Ascending aorta (tissue), 2 donors: ENCODE data around the gene KRTAP10-8. TPM values are rescaled to one million over a fixed set of nuclear protein-coding genes. Genes with fewer than 3 reads are reported as not detected.

Experiments used
- DNase-seq, 2 donors: peaks; one replicate each; pipeline ENCODE4 v3.0.0-alpha.2; 2019; ENCODE audit warnings: low spot score in 2 of 2
- H3K27ac ChIP-seq, 2 donors: fragments of 200-600 bp; sonication (generic); one replicate each; pipeline ENCODE4 v1.5.1; 2016 to 2017; ENCODE audit warnings: mild to moderate bottlenecking in 1 of 2
- H3K27me3 ChIP-seq: fragments of 200-600 bp; sonication (generic); one replicate; pipeline ENCODE4 v1.5.1; 2017
- H3K36me3 ChIP-seq, 2 donors: fragments of 200-600 bp; sonication (generic); one replicate each; pipeline ENCODE4 v1.5.1; 2016
- H3K4me1 ChIP-seq, 2 donors: fragments of 200-600 bp; sonication (generic); one replicate each; pipeline ENCODE4 v1.5.1; 2016 to 2017; ENCODE audit warnings: mild to moderate bottlenecking in 1 of 2
- H3K4me3 ChIP-seq, 2 donors: fragments of 200-600 bp; sonication (generic); one replicate each; pipeline ENCODE4 v1.5.1; 2016 to 2017; ENCODE audit warnings: mild to moderate bottlenecking in 1 of 2
- H3K9me3 ChIP-seq, 2 donors: fragments of 200-600 bp; sonication (generic); one replicate each; pipeline ENCODE4 v1.5.1; 2016
- intact Hi-C: fragments of 100-400 bp; cut with DNase I; formaldehyde crosslinking; loops from one replicate; pipeline ENCODE4 v1.15.1; 2023
- total RNA-seq: library from RNA; depleted of rRNA; stranded (reverse); fragments of >200 nt; gene quantifications from one replicate; pipeline ENCODE4 v1.1.0, GENCODE V29; 2016
- TF ChIP-seq, protein P1 (sequence below), 3 experiments: fragments of 200-600 bp in 2 of 3; fragments of 450-650 bp in 1 of 3; sonication (generic) in 2 of 3; IDR thresholded peaks; one replicate each; pipeline ENCODE4 v1.5.1; 2016 to 2019; ENCODE audit warnings: antibody characterized with exemption in 3 of 3, mild to moderate bottlenecking in 1 of 3, moderate library complexity in 1 of 3

The KRTAP10-8 gene
- total RNA-seq, 1 donor from 2014 or later: not detected

DNA sequence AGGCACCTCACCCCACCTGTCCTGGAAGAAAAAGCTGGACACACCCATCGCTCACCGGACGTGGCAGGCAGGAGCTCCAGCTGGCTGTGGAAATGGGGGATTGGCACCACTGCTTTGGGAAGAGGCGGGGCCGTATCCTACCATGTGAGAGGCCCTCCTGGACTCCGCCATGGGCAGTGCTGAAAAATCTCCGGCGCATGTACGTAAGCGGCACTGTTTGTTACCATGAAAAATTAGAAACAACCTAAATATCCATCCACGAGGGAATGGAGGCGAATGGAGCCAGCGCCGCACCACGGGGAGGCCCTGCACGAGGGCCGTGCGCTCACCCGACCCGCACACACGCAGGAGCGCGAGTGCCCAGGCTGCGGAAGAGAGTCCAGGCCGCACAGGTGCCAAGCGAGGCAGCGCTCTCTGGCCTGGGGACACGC, 3.1 kb downstream of the KRTAP10-8 start:
- no peak overlapping the region for H3K27ac ChIP-seq
- TF ChIP-seq, protein P1, sequence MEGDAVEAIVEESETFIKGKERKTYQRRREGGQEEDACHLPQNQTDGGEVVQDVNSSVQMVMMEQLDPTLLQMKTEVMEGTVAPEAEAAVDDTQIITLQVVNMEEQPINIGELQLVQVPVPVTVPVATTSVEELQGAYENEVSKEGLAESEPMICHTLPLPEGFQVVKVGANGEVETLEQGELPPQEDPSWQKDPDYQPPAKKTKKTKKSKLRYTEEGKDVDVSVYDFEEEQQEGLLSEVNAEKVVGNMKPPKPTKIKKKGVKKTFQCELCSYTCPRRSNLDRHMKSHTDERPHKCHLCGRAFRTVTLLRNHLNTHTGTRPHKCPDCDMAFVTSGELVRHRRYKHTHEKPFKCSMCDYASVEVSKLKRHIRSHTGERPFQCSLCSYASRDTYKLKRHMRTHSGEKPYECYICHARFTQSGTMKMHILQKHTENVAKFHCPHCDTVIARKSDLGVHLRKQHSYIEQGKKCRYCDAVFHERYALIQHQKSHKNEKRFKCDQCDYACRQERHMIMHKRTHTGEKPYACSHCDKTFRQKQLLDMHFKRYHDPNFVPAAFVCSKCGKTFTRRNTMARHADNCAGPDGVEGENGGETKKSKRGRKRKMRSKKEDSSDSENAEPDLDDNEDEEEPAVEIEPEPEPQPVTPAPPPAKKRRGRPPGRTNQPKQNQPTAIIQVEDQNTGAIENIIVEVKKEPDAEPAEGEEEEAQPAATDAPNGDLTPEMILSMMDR (IDR thresholded peaks at IDR 0.05): no peak
- no peak for DNase-seq
- no peaks in the 10 kb centered on the region for H3K27me3 ChIP-seq
- no peaks in the 10 kb centered on the region for H3K4me1 ChIP-seq
- H3K9me3 ChIP-seq: no peaks in the 10 kb centered on the region
- intact Hi-C loops: no loop called here
- H3K36me3 ChIP-seq: no peaks in the 10 kb centered on the region
- no peak overlapping the region for H3K4me3 ChIP-seq

DNA sequence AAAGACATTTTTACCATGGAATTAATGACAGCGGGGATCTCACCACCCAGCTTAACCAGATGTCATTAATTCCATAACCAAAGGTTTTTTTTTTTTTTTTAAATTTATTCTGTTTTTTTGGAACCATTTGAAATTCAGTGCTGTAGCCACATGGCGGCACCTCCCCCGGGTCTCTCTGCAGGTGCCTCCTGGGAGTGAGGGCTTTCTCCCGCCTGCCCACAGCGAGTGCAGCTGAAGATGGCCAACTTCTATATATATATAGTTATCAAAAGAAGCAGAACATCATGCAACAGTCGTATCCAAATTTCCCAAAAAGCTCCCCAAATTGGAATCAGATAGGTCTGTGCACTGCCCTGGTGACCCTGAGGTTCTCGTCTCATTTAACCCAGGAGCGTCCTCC, 3.6 kb downstream of the KRTAP10-8 start:
- intact Hi-C loops: no loop called here
- Histone ChIP-seq H3K36me3 (no peaks in the 10 kb centered on the region), H3K9me3 (no peaks in the 10 kb centered on the region), H3K4me1 (no peaks in the 10 kb centered on the region), H3K27ac (no peak overlapping the region), H3K4me3 (no peak overlapping the region), H3K27me3 (no peaks in the 10 kb centered on the region)
- no peak for DNase-seq
- TF ChIP-seq, protein P1 (IDR thresholded peaks at IDR 0.05): no peak

DNA sequence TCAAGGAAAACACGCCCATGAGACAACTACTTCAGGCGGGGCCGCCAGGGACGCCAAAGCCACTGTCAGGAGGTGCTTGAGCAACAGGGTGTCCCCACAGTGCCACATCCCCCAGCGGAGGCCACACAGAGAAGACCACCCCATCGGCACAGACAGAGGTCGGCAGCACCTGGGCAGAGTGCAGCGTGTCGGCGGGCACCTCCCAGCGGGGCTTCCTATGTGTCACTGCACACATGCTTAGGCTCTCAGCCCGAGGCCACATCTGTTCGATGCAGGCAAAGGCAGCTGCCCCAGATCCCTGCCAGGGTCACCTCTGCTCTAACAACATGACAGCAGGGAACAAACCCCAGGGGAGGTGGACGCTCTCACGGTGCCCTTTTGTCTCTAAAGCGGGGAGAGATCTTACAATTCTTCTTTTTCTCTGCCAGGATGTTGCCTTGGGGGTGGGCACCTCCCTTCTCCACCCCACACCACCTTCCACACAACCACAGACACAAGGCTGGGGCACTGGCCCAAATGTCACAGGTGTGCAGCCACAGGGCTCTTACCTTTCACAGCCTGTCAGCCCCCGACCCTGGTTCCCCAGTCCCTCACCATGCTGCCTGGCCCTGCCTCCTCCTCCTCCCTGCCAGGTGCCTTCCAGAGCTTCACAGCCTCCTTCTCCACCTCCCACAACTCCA, 4.2 kb downstream of the KRTAP10-8 start:
- no peaks in the 10 kb centered on the region for H3K4me1 ChIP-seq
- TF ChIP-seq, protein P1 (IDR thresholded peaks at IDR 0.05): no peak
- no peaks in the 10 kb centered on the region for H3K27me3 ChIP-seq
- H3K27ac ChIP-seq: no peak overlapping the region
- intact Hi-C loops: no loop called here
- H3K9me3 ChIP-seq: no peaks in the 10 kb centered on the region
- no peak for DNase-seq
- no peaks in the 10 kb centered on the region for H3K36me3 ChIP-seq
- H3K4me3 ChIP-seq: no peak overlapping the region

DNA sequence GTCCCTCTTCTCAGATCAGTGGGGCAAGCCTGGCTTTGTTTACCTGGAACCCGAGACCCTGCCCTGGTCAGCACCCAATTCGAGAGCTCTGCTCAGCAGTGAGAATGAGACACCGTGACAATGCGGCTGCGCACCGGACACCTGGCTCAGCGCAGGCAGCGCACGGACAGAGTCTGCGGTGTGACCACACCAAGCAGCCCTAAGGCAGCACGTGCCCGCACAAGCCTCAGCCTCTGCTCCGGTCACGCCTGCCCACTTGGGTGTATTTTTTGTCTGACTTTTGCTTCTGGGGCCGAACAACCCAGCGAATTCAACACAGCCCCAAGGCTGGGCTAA, 4.7 kb downstream of the KRTAP10-8 start:
- TF ChIP-seq, protein P1 (IDR thresholded peaks at IDR 0.05): no peak
- Histone ChIP-seq H3K4me1 (no peaks in the 10 kb centered on the region), H3K27me3 (no peaks in the 10 kb centered on the region), H3K36me3 (no peaks in the 10 kb centered on the region), H3K9me3 (no peaks in the 10 kb centered on the region), H3K27ac (no peak overlapping the region), H3K4me3 (no peak overlapping the region)
- no peak for DNase-seq
- intact Hi-C loops: no loop called here

DNA sequence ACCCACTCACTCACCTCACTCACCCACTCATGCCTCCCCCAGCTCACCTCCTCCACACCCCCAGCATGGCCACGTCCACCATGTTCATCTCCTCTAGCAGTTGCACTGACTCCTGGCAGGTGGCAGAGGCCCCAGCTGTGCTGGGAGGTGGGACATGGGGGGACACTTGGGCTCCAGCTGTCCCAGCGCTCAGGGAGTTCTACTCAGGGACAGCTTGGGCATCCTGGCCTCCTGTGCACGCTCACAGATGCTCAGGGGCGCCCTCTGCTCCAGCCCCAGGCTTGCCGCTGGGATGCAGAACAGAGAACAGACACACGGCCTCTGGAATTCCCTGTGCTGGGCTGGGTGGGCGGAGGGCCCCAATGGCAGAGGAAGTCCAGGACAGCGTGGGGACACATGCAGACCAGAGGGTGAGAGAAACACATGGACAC, 5.2 kb downstream of the KRTAP10-8 start:
- Histone ChIP-seq H3K4me3 (no peak overlapping the region), H3K27ac (no peak overlapping the region), H3K9me3 (no peaks in the 10 kb centered on the region), H3K36me3 (no peaks in the 10 kb centered on the region), H3K27me3 (no peaks in the 10 kb centered on the region), H3K4me1 (no peaks in the 10 kb centered on the region)
- TF ChIP-seq, protein P1 (IDR thresholded peaks at IDR 0.05): no peak
- intact Hi-C loops: no loop called here
- no peak for DNase-seq

DNA sequence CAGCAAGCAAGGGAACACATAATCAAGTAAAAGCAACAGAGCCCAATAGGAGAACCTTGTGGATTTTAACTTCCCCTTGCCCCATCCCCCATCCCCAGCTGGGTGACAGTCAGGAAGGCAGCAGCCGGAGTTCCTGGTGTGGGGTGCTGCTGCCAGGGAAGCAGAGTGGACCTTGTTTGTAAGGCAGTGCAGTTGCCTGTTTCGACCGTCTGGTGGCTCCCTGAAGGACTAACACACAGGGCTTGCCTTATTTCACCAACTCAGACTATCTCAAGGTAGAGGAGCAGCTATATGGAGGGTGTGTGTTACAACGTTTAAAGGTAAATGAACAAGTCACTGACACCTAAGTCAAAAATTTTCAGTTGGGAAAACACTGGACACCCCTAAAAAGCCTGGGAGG, 6.6 kb downstream of the KRTAP10-8 start:
- intact Hi-C loops: no loop called here
- Histone ChIP-seq H3K4me1 (no peaks in the 10 kb centered on the region), H3K4me3 (no peak overlapping the region), H3K27me3 (no peaks in the 10 kb centered on the region), H3K27ac (no peak overlapping the region), H3K36me3 (no peaks in the 10 kb centered on the region), H3K9me3 (no peaks in the 10 kb centered on the region)
- no peak for DNase-seq
- TF ChIP-seq, protein P1 (IDR thresholded peaks at IDR 0.05): no peak
